Measurements from ENCODE around the gene BBS12. TPM values are rescaled to one million over a fixed set of nuclear protein-coding genes. Genes with fewer than 3 reads are reported as not detected.

The BBS12 gene
- total and polyA plus RNA-seq, 8 donors = 0.68 to 2.7 (median 1.2) TPM

DNA sequence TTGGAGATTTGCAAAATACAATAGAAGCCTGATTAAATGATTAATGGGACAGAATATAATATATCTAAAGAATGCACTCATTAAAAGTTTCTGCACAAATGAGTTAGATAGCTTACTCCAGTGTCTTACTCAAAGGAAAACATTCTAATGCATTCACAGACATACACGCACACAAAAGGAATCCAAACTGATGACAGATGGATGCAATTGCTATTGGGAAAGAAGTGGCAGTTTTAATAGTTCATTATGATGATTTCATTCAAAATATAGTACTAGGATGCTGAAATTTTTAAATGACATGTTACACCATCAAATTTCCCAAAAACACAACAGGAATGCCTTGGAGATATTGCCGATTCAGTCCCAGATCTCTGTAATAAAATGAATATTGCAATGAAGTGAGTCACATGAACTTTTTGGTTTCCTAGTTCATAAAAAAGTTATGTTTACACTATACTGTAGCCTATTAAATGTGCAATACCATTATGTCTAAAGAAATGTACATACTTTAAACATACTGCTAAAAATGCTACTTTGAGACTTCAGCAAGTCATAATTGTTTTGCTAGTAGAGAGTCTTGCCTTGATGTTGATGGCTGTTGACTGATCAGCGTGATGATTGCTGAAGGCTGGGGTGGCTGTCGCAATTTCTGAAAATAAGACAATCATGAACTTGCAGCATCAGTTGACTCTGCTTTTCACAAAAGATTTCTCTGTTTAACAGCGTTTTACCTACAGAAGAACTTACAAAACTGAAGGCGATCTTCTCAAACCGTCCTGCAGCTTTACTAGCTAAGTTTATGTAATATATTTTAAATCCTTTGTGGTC, 45.6 kb downstream of the BBS12 start:
- TF ChIP-seq, protein P1, sequence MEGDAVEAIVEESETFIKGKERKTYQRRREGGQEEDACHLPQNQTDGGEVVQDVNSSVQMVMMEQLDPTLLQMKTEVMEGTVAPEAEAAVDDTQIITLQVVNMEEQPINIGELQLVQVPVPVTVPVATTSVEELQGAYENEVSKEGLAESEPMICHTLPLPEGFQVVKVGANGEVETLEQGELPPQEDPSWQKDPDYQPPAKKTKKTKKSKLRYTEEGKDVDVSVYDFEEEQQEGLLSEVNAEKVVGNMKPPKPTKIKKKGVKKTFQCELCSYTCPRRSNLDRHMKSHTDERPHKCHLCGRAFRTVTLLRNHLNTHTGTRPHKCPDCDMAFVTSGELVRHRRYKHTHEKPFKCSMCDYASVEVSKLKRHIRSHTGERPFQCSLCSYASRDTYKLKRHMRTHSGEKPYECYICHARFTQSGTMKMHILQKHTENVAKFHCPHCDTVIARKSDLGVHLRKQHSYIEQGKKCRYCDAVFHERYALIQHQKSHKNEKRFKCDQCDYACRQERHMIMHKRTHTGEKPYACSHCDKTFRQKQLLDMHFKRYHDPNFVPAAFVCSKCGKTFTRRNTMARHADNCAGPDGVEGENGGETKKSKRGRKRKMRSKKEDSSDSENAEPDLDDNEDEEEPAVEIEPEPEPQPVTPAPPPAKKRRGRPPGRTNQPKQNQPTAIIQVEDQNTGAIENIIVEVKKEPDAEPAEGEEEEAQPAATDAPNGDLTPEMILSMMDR (IDR thresholded peaks at IDR 0.05) = no peak
- WGBS, 2 donors = 88 to 93% methylated on average over 7 of the region's 7 CpGs
- no peaks in the 10 kb centered on the region for H3K27me3 ChIP-seq
- no peaks in the 10 kb centered on the region for H3K9me3 ChIP-seq
- ATAC-seq = no peak
- DNase-seq = no peak
- no peak for FAIRE-seq
- H3K4me3 ChIP-seq = no peak overlapping the region
- H3K36me3 ChIP-seq = no peaks in the 10 kb centered on the region
- H3K4me1 ChIP-seq = no peaks in the 10 kb centered on the region
- intact Hi-C loops (cut with DNase I) = no loop called here
- no peak overlapping the region for H3K27ac ChIP-seq

DNA sequence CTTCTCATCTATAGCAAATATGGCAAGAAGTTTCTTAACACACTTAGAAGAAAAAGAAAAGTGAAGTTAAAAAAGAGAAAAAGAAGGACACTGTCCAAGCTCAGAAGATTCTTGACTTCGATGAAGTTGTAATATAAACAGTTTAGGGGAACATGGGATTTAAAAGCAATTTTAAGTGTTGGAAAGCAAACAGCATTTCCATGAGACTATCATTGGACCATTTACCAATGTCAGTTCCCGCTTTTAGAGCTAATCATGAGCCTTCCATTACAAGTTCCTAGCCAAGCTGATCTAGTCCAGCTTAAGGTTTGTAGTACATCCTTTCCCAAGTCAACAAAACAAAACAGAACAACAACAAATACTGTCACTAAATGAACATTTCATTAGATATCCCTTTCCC, 49.0 kb downstream of the BBS12 start:
- WGBS, 2 donors = 75 to 80% methylated on average over 2 of the region's 2 CpGs
- Histone ChIP-seq H3K36me3 (no peaks in the 10 kb centered on the region), H3K4me1 (no peaks in the 10 kb centered on the region), H3K27me3 (no peaks in the 10 kb centered on the region), H3K9me3 (no peaks in the 10 kb centered on the region), H3K4me3 (no peak overlapping the region), H3K27ac (no peak overlapping the region)
- TF ChIP-seq, protein P1 (IDR thresholded peaks at IDR 0.05) = no peak
- intact Hi-C loops (cut with DNase I) = no loop called here
- FAIRE-seq = no peak
- ATAC-seq = no peak
- DNase-seq = no peak

DNA sequence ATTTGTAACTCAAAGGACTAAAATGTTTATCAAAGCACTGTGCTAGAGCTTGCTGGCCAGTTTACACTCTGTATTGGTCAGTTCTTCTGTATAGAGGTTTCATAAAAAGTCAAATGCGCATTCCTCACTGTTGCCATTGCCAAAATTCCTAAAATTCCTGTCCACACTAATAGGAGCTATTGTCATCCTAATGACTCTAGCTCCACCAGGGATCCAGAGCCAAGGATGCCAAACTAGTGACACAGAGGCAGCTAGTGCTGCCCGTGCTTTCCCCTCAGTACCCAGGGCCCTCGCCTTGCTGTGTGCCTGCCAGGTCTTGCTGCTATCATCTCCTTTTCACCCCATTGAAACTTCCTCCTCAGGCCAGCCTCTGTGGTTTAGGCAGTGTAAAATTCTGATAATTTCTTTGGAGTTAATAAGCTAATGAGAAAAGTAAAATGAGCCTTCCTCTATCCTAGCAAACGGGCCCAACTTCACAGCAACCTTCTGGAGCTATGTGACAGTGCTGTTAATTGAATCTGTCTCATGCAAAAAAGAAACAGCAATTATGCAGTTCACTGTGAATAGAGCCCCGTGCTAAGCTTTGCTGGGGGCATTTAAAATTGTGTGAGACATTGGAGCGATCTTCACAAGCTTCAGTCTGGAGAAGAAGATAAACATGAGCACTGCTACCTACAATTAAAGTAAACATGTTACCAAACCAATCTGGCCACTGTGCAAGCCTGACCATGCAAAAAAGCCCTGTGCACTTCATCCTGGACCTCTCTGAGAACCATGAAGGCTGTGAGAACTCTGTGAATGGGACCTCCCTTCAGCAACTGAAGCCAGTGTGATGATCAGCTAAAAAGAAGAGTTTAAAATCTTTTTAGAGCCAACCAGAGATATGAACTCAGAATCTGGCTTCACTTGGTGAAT, 51.1 kb downstream of the BBS12 start:
- DNase-seq (peak in 4 of 6 donors; percentile 21 to 55 (median 50)), FAIRE-seq (no peak), ATAC-seq (peak; percentile 86 to 98 (median 92))
- WGBS, 2 donors = 25 to 27% methylated on average over 6 of the region's 6 CpGs
- Histone ChIP-seq H3K4me1 (no peaks in the 10 kb centered on the region), H3K4me3 (no peak overlapping the region), H3K27me3 (no peaks in the 10 kb centered on the region), H3K27ac (peak overlapping the region in 1 of 4 donors; percentile 29), H3K36me3 (no peaks in the 10 kb centered on the region), H3K9me3 (no peaks in the 10 kb centered on the region)
- intact Hi-C loops (cut with DNase I) = no loop called here
- TF ChIP-seq, protein P1 (IDR thresholded peaks at IDR 0.05) = no peak

DNA sequence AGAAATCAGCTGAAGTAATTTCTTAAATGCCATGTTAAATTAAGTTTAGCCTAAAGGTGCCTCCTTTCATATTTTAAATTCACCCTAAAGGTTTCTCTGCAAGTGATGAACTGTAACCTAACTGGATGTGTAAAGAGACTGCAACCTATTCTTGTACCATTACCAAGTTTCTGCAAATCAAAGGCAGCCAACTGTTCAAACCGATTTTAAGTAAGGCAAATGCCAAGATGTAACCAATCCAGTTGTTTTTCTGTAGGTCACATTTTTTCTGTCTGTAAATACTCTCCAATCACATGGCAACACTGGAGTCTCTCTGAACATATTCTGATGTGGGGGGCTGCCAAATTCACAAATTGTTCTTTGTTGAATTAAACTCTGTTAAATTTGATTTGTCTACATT, 51.8 kb downstream of the BBS12 start:
- DNase-seq = no peak
- 3 to 14% methylated on average over 1 of the region's 1 CpG for WGBS, 2 donors
- intact Hi-C loops (cut with DNase I) = no loop called here
- no peaks in the 10 kb centered on the region for H3K4me1 ChIP-seq
- no peaks in the 10 kb centered on the region for H3K36me3 ChIP-seq
- no peak overlapping the region for H3K27ac ChIP-seq
- no peaks in the 10 kb centered on the region for H3K27me3 ChIP-seq
- H3K9me3 ChIP-seq = no peaks in the 10 kb centered on the region
- no peak overlapping the region for H3K4me3 ChIP-seq
- ATAC-seq = no peak
- FAIRE-seq = no peak
- TF ChIP-seq, protein P1 (IDR thresholded peaks at IDR 0.05) = no peak

Data from pancreas (tissue), 10 donors.